ENCODE data around the gene ABI2. TPM values are rescaled to one million over a fixed set of nuclear protein-coding genes. Genes with fewer than 3 reads are reported as not detected.
"Not testable (repeated sequence)": the region's sequence is repeated elsewhere in the genome, so short reads cannot be mapped to it uniquely, and the experiment has no call there.

The ABI2 gene
- total RNA-seq, 2 experiments from 2014 or later = 19.3 to 21.0 TPM

DNA sequence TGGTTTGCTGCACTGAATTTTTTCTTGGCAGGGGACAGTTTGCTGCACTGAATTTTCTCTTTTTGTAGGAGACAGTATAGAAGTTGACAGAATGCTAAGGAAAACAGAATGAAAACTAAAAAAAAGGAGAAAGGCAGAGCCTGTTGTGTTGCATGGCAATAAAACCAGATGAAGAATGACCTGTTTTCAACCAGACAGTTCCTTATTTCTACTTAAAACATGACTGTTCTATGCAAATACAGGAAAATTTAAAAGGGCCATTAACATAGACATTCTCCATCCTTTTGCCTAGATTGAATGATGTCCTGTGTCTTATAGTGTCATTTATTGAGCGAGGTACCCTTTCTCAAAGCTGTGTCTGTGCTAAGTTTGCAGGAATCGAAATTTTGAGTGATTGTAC, 33.3 kb downstream of the ABI2 start:
- H3K9me3 Mint-ChIP-seq = no peaks in the 10 kb centered on the region
- no peaks in the 10 kb centered on the region for H3K9me3 ChIP-seq (ENCODE audit: control insufficient read depth in 1 of 2, insufficient read depth in 1 of 2, low read length in 2 of 2)
- H3K36me3 Mint-ChIP-seq (ENCODE audit: low read depth) = peaks cover 6% of the 10 kb centered on the region
- POLR2A ChIA-PET = no interaction called here
- intact Hi-C loops (cut with DNase I, micrococcal nuclease) = no loop called here
- no peak overlapping the region for H3K27ac ChIP-seq (ENCODE audit: low read depth in 1 of 2, low read length in 2 of 2)
- TF ChIP-seq, protein P1, sequence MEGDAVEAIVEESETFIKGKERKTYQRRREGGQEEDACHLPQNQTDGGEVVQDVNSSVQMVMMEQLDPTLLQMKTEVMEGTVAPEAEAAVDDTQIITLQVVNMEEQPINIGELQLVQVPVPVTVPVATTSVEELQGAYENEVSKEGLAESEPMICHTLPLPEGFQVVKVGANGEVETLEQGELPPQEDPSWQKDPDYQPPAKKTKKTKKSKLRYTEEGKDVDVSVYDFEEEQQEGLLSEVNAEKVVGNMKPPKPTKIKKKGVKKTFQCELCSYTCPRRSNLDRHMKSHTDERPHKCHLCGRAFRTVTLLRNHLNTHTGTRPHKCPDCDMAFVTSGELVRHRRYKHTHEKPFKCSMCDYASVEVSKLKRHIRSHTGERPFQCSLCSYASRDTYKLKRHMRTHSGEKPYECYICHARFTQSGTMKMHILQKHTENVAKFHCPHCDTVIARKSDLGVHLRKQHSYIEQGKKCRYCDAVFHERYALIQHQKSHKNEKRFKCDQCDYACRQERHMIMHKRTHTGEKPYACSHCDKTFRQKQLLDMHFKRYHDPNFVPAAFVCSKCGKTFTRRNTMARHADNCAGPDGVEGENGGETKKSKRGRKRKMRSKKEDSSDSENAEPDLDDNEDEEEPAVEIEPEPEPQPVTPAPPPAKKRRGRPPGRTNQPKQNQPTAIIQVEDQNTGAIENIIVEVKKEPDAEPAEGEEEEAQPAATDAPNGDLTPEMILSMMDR (IDR thresholded peaks at IDR 0.05) = no peak
- peak overlapping the region; percentile 0 for H3K27ac Mint-ChIP-seq
- no peak overlapping the region for H3K4me3 ChIP-seq (ENCODE audit: low read length)
- DNase-seq = no peak
- H3K4me1 Mint-ChIP-seq (ENCODE audit: low read depth) = peaks cover 10% of the 10 kb centered on the region
- H3K27me3 Mint-ChIP-seq = no peaks in the 10 kb centered on the region
- no peak for ATAC-seq (ENCODE audit: poor library complexity)
- H3K4me1 ChIP-seq (ENCODE audit: insufficient read depth, low read length) = no peaks in the 10 kb centered on the region
- no peak overlapping the region for H3K4me3 Mint-ChIP-seq
- peaks cover 3% of the 10 kb centered on the region for H3K36me3 ChIP-seq (ENCODE audit: insufficient read depth, low read length)
- no peaks in the 10 kb centered on the region for H3K27me3 ChIP-seq (ENCODE audit: control insufficient read depth in 1 of 2, insufficient read depth in 2 of 2, low read length in 2 of 2)
- CTCF ChIA-PET = no interaction called here

DNA sequence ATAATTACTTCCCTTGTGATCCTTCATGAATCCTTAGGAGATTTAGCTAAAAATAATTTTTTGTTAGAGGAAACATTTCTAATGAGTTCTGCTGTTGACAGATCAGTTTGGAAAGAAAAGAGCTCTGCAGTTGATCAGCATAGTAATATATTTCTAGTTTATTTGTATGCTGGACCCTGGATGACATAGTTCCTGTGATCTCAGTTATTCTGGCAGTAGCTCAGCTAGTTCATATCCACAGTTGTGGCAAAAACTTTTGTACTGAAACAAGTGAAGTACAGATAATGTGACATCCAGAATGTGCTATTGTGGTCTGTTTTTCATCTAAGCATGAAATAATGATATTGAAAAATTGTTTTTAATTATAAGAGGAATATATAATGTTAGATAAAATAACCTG, 33.7 kb downstream of the ABI2 start:
- ChIA-PET CTCF (no interaction called here), POLR2A (no interaction called here)
- Mint-ChIP-seq H3K9me3 (no peaks in the 10 kb centered on the region), H3K27me3 (no peaks in the 10 kb centered on the region), H3K27ac (peak overlapping the region; percentile 0), H3K4me1 (ENCODE audit: low read depth) (peaks cover 10% of the 10 kb centered on the region), H3K4me3 (no peak overlapping the region), H3K36me3 (ENCODE audit: low read depth) (peaks cover 10% of the 10 kb centered on the region)
- no peak for DNase-seq
- H3K27me3 ChIP-seq (ENCODE audit: control insufficient read depth in 1 of 2, insufficient read depth in 2 of 2, low read length in 2 of 2) = no peaks in the 10 kb centered on the region
- no peaks in the 10 kb centered on the region for H3K4me1 ChIP-seq (ENCODE audit: insufficient read depth, low read length)
- no peak for ATAC-seq (ENCODE audit: poor library complexity)
- H3K9me3 ChIP-seq (ENCODE audit: control insufficient read depth in 1 of 2, insufficient read depth in 1 of 2, low read length in 2 of 2) = no peaks in the 10 kb centered on the region
- H3K27ac ChIP-seq (ENCODE audit: low read depth in 1 of 2, low read length in 2 of 2) = no peak overlapping the region
- peaks cover 5% of the 10 kb centered on the region for H3K36me3 ChIP-seq (ENCODE audit: insufficient read depth, low read length)
- no peak overlapping the region for H3K4me3 ChIP-seq (ENCODE audit: low read length)
- intact Hi-C loops (cut with DNase I, micrococcal nuclease) = no loop called here
- TF ChIP-seq, protein P1 (IDR thresholded peaks at IDR 0.05) = no peak

DNA sequence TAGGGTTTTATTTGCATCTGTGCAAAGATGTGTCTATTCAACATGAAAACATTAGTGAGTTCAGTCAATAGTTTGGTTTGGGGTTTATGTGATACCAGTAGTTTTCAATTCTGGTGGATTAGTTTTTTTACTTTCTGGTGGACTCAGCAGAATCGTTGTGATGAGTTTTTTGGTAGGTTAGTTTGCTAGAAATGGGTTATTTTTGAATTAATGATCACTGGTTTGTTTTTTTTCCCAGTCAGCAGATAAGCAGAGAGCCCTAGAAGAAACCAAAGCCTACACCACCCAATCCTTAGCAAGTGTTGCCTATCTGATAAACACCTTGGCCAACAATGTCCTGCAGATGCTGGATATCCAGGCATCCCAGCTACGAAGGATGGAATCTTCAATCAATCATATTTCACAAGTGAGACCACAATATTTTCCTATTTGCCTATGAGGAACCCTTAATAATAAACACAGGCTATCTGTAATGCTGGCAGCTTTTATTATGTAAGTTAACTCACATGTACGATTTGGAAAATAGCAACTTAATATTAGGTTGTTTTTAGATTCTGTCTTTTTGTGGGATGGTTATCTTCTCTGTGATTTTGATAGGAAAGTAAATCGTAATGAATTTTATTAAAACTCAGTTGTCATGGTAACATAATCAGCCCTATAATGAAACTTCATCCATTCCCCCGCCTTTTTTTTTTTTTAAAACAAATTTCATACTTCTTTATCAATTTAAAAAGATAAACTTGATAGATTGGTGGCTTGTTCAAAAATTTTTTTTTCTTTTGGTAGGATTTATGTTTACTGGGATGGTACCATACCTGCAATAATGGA, 38.7 kb downstream of the ABI2 start:
- no peak for DNase-seq
- Mint-ChIP-seq H3K36me3 (ENCODE audit: low read depth) (peaks cover 34% of the 10 kb centered on the region), H3K27ac (no peak overlapping the region), H3K27me3 (no peaks in the 10 kb centered on the region), H3K4me1 (ENCODE audit: low read depth) (peaks cover under 1% of the 10 kb centered on the region), H3K4me3 (no peak overlapping the region), H3K9me3 (no peaks in the 10 kb centered on the region)
- no peak overlapping the region for H3K4me3 ChIP-seq (ENCODE audit: low read length)
- no peaks in the 10 kb centered on the region for H3K27me3 ChIP-seq (ENCODE audit: control insufficient read depth in 1 of 2, insufficient read depth in 2 of 2, low read length in 2 of 2)
- TF ChIP-seq, protein P1 (IDR thresholded peaks at IDR 0.05) = no peak
- CTCF ChIA-PET = no interaction called here
- H3K27ac ChIP-seq (ENCODE audit: low read depth in 1 of 2, low read length in 2 of 2) = no peak overlapping the region
- intact Hi-C loops (cut with DNase I, micrococcal nuclease) = no loop called here
- H3K4me1 ChIP-seq (ENCODE audit: insufficient read depth, low read length) = no peaks in the 10 kb centered on the region
- no peaks in the 10 kb centered on the region for H3K9me3 ChIP-seq (ENCODE audit: control insufficient read depth in 1 of 2, insufficient read depth in 1 of 2, low read length in 2 of 2)
- H3K36me3 ChIP-seq (ENCODE audit: insufficient read depth, low read length) = peaks cover 7% of the 10 kb centered on the region
- POLR2A ChIA-PET = no interaction called here
- no peak for ATAC-seq (ENCODE audit: poor library complexity)

DNA sequence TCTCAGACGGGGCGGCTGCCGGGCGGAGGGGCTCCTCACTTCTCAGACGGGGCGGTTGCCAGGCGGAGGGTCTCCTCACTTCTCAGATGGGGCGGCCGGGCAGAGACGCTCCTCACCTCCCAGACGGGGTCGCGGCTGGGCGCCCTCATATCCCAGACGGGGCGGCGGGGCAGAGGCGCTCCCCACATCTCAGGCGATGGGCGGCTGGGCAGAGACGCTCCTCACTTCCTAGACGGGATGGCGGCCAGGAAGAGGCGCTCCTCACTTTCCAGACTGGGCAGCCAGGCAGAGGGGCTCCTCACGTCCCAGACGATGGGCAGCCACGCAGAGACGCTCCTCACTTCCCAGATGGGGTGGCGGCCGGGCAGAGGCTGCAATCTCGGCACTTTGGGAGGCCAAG, 44.5 kb downstream of the ABI2 start:
- DNase-seq; ATAC-seq (ENCODE audit: poor library complexity); H3K27ac ChIP-seq (ENCODE audit: low read depth in 1 of 2, low read length in 2 of 2); H3K4me3 Mint-ChIP-seq; H3K4me3 ChIP-seq (ENCODE audit: low read length); H3K27ac Mint-ChIP-seq; H3K4me1 ChIP-seq (ENCODE audit: insufficient read depth, low read length); POLR2A ChIA-PET; intact Hi-C loops (cut with DNase I, micrococcal nuclease); CTCF ChIA-PET; H3K27me3 ChIP-seq (ENCODE audit: control insufficient read depth in 1 of 2, insufficient read depth in 2 of 2, low read length in 2 of 2); H3K27me3 Mint-ChIP-seq; H3K9me3 ChIP-seq (ENCODE audit: control insufficient read depth in 1 of 2, insufficient read depth in 1 of 2, low read length in 2 of 2); H3K9me3 Mint-ChIP-seq; H3K36me3 ChIP-seq (ENCODE audit: insufficient read depth, low read length); H3K4me1 Mint-ChIP-seq (ENCODE audit: low read depth): not testable (repeated sequence)
- H3K36me3 Mint-ChIP-seq (ENCODE audit: low read depth) = peaks cover 40% of the 10 kb centered on the region
